NCI-H2196 treated with DMSO at 0.1 percent for 48 hours (cell line): ENCODE results near the gene NFX1.

ENCODE experiments used
- DNase-seq: peaks from one replicate; lab custom pipeline; 2025; ENCODE audit not compliant: unreplicated experiment; lab: John Stamatoyannopoulos, UW

NFX1 gene

GRCh38 chr9:33415501-33416038 is 125.3 kb downstream of the NFX1 start:
- DNase-seq: peak; percentile 84

DNA sequence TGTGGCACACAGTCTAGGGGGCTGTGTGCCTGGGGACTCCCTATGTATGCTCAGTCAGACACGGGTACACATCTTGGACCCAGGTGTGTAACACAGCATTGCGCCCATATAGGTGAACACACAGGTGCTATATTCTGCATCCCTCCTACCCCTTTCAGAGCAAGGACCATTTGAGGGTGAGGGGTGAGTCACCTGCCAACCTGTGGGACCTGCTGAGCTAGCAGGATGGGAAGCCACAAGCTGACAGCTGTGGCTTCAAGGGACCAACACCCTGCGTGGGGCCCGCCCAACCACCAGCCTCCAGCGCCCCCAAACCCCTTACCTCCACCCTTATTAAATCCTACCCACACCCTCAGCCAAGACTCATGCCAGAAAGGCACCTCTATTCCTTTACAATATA is 126.7 kb downstream of the NFX1 start:
- no peak for DNase-seq

DNA sequence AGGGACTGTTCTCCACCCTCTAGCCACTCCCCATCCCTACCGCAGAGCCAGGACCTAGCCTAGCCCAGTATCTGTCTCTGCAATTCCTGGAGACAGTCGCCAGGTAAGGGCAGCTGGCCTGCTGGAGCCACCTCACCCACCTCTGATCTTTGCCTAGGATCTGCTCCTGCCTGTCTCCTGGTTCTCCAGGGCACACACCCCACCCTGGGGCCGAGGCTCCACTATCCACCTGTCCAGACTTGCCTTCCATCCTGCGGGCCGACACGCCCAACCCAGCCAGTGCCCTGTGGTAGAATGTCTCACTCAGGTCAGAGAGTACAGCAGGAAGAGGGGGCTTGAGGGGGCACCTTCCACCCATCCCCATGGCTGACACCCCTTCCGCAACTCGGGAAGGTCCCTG is 127.8 kb downstream of the NFX1 start:
- DNase-seq: no peak

DNA sequence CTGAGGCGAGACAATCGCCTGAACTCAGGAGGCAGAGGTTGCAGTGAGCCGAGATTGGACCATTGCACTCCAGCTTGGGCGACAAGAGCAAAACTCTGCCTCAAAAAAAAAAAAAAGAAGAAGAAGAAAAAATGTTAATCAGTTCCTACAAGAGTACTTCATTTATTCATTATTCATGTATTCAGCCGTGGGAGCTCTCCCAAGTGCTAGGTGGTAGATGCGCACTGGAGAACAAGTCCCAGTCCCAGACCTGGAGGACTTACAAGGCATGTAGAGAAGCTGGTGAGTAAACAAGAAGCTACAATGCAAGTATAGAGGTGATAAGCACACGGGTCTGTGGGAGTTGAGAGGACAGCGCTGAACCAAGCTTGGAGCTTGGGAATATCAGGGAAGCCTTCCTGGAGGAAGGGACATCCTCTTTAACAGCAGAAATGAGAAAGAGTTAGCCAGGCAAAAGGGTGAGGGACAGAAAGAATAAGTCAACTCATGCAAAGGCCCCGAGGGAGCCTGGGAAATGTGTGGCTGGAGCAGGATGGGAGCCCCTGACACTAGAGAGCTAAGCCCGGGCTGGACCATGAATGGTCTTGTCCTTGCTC is 129.5 kb downstream of the NFX1 start:
- no peak for DNase-seq
